Right hindlimb (tissue), 1 donor: Measurements from ENCODE around the gene UCP3.

Experiments used
- DNase-seq: peaks from one replicate; pipeline ENCODE4 v3.0.0-alpha.2; 2018

UCP3 gene

DNA sequence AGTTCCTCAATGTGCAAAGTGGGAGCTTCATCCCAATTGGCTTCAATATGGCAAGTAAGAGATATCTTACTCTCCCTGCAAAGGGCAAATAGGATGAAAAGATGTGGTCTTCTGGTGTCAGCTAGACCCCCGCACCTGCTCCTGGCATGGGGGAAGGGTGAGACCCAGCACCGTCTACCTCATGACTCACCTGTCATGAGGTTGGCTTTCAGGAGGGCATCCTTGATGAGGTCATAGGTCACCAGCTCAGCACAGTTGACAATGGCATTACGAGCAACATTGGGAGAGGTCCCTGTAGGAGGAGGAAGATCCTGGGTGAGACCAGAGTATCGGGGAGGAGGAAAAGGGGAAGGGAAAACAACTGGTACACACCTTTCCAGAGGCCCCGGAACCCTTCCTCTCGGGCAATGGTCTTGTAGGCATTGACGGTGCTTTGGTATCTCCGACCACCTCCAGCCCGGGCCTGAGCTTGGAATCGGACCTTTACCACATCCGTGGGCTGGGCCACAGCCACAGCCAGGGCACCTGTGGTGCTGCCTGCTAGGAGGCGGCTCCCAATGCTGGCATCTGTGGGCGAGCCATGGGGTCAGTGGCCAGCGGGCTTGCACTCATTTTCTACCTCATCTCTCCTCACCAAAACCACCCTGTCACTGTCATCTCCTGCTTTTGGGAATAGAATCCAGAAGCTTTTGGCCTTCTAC, 32.3 kb downstream of the UCP3 start:
- DNase-seq = no peak

DNA sequence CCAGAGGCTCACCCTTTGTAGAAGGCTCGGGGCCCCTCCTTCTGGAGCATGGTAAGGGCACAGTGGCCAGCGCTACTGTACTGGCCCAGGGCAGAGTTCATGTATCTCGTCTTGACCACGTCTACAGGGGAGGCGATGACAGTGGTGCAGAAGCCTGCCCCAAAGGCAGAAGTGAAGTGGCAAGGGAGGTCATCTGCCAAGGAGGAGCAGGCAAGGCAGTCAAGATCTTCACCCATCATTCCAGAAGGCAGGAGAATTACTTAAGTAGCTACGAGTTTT, 33.5 kb downstream of the UCP3 start:
- DNase-seq = no peak

DNA sequence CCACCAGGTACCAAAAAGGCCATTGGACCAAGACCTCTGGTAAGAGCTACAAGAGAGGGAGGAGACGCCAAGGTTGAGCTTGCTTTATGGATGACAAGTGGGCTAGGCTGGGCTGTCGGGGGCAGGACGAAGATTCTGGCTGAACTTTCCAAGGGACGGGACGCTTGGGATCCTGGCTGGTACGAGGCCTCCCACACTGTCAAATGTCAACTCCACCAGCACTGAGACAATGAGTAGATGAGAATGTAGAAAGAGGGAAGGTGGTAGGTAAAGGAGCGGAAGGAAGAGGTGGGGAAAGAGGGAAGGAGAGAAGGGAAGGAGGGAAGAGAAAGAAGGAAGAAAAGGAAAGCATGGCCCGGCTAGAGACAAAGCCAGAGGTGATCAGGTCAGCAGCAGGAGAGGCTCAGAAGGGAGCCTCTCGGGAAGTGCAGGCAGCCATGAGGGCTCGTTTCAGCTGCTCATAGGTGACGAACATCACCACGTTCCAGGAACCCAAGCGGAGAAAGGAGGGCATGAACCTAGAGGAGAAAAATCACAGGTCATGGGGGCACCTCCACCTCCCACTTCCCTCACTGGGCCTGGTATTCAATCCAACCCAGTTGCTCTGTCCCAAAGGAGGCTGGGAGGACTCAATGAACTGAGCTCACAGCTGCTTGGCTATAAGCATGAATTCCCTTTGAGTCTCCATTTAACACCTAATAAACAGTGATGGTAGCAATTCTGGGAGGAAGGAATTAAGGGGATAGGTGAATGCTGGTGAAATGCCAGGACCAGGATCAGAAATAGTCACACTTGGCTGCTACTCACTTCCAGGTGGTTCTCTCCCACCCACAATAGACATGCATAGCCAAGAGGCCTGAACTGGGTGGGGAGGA, 34.0 kb downstream of the UCP3 start:
- DNase-seq = no peak

DNA sequence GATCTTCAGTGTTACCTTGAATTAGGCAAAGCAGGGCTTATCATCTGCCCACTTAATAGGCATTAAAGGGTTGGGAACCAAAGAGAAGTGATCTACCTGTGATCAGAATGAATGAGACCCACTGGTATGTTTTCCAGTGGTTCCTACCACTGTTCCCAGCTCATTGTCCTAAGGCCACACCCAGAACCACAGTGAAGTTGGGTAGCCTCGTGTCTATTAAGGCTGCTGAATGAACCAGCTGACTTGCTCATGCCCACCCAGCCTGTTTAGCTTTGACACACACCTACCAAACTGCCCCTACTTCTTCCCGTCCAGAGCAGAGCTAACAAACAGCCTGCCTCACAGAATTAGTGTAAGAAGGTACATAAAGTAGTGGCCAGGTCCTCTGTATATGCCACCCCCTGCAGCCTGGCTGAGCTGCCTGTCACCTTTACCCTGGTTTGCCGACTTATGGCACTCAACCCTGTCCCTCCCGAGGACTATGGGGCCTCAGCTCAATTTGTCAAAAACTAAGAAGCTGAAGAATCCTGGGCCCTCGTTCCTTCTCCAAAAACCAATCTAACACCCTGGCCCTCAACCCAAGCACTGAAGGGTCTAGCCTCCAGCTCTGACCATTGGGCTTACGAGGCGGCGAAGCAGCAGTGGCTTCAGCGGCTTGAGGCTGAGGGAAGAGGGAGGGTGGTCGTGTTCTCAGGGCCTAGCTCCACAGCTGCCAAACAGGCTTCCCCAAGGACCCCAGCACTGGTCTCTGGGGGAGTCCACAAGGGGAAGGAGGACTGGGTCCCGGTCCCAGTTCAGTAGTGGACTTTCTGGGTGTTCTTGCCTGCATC, 36.0 kb downstream of the UCP3 start:
- no peak for DNase-seq

DNA sequence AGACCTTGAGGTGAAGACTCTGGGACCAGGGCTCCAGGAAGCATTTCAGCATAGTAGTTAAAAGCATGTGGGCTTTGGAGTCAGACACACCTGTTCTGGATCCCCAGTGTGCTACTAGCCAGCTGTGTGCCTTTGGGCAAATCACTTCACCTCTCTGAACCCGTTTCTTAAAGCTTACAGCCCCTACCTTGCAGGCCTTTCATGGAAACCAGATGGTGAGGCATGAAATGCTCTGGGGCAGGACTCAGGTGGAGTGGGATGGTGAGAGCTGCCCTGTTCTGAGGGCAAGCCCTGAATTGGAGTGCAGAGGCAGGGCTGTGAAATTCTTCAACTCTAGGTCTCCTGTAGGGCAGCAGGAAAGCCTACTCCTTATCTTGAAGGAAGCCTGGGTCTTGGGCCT, 36.7 kb downstream of the UCP3 start:
- DNase-seq = no peak

DNA sequence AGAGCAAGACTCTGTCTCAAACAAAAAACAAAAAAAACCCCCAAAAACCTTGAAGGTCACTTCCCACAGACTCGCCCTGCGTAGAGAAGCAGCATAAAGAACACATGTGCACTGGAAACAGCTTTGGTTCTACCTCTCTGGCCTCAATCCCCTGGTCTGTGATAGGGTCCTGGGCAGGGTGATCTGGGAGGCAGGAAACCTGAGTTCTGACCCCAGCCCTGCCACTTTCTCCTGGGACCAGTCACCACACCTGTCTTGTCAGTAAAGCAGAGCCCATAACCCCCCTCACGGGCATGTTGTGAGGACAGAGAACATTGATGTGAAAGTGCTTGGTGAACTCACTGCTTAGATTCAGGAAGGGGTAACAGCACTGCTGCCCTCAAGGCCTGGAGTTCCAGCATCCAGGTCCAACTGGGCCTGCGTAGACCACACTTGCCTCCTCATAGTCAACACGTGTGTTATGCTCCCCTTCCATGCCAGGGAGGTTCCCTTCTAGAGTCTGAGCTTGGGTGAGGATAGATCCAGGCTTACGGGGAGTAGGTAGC, 37.6 kb downstream of the UCP3 start:
- no peak for DNase-seq

DNA sequence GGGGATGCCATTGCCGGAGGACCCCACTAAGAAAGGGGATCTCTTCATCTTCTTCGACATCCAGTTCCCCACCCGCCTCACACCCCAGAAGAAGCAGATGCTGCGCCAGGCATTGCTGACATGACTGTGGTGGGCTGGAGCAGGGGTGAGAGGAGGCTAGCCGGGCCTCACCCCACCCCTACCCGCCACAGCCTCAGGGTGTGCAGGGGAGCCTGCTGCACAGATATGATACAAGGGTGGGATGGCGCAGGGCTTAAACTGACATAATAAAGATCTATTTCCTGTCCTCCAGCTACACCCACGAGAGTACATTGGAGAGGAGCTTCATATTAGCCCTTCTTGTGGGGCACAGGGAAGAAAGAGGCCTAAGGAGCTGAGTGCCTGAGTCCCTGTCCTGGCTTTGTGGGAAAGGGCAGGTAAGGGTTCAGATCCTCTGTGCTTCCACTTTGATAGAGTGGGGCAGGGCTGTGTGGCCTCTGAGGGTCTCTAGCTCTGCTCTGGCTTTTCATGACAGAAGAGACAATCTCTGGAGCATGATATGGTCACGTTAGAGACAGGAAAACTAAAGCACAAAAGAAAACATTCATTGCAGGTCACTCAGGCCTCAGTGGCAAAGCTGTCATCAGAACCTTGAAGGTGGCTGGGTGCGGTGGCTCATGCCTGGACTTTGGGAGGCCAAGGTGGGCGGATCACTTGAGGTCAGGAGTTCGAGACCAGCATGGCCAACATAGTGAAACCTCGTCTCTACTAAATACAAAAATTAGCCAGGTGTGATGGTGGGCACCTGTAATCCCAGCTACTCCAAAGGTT, 38.7 kb downstream of the UCP3 start:
- DNase-seq = no peak

DNA sequence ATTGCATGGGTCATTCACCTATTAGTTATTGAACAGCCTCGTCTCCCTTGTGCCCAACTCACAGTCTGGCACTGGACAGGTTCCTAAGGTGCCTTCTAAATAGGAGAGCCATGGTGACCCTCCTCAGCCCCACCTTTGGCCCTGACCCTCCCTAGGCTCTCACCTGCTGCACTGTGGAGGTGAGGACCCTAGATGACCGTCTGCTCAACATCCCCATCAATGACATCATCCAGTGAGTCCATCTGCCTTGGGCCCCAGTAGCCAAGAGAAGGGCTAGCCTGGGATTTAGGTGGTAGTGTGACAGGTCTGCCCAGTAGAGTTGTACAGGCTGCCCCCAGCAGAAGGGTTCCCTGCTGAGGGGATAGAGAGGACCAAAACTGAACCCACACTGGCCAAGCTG, 39.8 kb downstream of the UCP3 start:
- no peak for DNase-seq

DNA sequence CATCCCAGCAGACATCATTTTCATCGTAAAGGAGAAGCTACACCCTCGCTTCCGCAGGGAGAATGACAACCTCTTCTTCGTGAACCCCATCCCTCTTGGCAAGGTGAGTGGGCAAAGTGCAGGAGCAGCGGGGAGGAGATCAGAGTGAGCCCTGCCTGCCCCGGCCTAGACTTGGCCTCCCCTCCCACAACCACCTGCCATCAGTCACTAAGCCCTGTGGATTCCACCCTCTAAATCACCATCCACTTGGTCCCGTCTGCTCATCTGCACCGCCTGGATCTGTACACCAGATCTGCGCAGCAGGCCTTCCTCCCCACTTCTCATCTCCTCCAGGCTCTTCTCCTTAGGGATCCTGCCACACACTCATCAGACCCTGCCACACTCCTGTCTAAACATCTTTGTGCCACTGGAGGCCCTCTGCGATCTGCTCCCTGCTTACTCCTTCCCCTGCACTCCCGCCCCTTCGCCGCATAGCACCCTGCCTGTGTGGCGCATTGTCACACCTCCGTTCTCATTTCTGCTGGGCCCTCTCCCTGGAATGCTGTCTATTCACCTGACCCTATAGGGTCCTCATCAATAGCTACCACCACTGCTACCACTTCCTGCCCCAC, 40.4 kb downstream of the UCP3 start:
- DNase-seq = no peak

DNA sequence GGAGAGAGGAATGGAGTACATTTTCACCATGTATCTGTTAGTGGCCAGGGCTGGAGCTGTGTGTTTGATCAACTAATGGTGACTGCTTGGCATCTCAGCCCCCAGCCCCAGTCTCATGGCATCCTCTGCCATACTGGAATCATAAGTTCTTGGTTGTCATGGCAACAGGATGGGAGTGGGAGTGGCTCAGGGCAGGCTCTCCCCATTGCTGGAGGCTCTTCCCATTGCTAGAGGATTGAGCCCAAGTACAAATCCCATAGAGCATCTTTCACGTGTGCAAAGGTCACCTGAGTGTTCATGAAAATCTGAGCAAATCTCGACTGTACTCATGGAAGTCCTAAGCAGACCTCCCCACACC, 43.1 kb downstream of the UCP3 start:
- DNase-seq = no peak

DNA sequence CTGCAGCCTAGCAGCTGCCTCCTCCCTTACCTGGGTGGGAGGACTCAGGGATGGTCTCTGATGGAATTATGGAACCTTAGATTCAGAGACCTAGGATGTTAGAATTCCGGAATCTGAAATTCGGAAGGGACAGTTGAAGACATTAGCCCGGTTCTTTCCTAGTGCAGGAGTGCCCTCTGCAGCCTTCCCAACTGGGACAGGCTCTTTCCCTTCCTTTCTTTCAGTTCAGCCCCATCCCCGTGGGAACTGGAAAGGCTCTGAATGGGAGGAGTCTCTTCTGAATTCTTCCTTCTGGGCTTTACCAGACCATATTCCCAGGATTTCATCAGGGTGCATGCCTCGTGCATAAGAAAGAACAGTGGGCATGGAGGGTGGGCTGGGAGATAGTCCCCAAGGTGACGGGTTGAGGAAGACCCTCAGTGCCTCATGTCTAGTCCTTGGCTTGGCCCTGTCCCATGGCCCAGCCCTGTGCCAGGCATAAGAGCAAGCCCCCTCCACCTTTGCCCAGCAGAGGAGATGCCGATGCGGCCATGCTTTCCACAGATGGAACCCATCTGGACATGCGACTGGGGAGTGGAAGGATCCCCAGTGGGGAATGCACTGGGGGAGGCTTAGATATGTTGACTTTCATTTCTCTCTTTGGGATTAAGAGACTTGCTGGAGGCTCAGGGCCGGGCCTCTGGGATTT, 43.7 kb downstream of the UCP3 start:
- no peak for DNase-seq

DNA sequence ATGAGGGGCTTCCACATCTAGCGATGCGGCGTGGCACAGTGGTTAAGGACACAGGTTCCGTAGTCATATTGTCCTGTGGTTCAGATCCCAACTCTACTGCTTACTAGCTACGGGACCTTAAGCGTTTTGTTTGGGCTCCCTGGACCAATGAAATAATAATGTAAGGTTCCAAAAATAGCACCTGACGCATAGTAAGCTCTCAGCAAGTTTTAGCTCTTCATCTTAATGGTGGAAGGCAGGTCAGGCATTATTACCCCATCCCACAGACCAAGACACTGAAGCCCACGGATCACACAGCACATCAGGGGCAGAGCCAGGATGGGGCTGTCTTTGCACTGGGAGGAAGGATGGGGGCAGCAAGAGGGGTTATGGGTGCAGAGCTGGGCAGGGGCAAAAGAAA, 45.0 kb downstream of the UCP3 start:
- DNase-seq = no peak

DNA sequence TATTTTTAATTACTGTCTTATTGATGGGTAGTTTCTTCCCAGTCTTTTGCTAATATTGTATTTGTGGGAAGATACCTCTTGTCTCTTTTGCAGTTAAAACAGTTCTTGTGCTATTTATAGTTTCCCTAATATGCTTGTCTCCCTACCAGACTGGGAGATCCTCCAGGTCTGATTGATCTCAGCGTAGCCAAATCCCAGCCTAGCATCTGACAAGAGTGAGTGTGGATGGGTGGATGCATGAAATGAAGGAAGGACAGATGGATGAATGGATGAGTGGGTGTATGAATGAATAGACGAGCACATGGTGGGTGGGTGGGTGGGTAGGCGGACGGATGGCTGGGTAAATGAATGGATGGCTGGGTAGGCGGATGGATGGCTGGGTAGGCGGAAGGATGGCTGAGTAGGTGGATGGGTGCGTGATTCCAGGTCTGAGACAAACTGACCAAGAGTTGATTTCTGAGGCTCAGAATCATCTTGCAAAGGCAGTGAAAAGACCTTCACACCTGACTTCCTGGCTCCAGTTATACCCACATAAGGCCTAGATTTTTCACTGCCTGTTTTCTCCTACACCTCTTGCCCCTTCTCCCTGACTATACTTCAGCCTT, 46.7 kb downstream of the UCP3 start:
- DNase-seq = no peak

DNA sequence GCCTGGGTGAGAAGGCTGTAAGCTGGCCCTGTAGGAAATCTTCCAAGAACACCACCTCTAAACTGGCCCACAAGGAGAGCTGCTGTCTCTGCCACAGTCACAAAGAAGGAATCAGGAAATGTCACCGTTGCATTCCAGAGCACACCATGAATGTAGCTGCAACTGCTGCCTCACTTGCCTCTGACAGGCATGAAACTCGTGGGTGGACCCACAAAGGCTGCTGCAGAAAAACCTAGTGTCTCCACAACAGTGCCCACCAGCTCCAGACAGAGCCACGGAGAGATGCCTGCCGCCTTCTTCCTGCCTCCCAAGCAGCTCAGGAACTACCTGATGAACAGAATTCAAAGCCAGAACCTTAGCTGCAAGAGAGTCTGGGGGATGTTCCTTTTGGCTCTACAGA, 47.6 kb downstream of the UCP3 start:
- DNase-seq = no peak

DNA sequence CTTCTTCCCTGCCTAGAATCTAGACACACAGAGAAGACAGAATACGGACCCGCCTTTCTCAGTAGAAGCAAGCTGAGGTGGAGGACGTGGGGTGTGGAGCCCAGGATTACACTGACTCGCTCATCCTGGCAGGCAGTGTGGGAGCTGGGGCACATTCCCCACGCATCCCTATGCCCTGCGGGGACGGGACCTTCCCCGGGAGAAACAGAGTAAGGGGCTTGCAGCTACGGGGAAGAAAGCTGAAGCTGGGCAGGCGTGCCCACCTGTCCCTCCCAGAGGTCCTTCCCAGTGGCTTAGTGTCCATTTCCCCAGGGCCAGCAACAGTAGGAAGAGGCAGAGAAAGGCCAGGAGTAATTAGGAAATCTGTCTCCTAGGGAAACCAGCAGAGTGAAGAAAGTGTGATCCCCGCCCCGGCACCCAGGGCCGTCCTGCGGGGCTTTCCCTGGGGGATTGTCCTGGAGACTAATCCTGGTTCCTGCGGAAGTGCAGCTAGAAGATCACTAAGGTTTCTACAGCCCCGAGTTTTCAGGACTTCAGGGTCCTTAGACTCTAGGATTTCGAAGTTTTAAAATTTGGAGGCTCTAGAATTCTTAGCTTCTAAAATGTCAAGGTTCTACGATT, 50.3 kb downstream of the UCP3 start:
- DNase-seq = no peak

DNA sequence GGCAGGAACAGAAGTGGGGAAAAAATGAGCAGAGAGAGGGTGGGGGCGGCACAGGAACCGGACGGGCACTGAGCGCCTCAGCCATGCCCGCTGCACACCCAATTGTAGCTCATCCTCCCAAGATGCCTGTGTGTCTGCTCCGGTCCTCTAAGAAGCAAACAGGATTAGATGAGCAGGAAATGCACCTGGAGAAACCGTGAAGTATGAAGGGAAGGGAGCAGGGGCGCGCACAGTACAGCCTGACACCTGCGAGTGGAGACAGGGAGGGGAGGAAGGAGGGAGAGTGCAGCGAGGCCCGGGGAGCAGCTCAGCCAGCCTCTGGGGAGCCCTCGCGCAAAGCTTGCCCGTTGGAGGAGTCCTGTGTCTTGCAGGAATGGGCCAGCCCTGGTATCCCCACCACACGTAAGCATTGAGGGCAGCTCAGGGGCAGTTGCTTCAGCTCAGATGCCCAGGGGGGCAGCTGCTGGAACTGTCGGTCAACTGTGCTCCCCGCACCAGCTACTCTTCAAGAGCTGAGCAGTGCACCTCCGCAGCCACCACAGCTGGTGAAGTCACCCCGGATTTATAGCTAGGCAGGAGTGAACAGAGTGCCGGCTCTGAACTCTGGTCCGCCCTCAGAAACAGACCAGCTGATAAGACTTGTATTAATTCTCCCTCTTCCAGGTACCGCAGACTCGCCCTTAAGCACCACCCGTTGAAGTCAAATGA, 51.1 kb downstream of the UCP3 start:
- DNase-seq = no peak

DNA sequence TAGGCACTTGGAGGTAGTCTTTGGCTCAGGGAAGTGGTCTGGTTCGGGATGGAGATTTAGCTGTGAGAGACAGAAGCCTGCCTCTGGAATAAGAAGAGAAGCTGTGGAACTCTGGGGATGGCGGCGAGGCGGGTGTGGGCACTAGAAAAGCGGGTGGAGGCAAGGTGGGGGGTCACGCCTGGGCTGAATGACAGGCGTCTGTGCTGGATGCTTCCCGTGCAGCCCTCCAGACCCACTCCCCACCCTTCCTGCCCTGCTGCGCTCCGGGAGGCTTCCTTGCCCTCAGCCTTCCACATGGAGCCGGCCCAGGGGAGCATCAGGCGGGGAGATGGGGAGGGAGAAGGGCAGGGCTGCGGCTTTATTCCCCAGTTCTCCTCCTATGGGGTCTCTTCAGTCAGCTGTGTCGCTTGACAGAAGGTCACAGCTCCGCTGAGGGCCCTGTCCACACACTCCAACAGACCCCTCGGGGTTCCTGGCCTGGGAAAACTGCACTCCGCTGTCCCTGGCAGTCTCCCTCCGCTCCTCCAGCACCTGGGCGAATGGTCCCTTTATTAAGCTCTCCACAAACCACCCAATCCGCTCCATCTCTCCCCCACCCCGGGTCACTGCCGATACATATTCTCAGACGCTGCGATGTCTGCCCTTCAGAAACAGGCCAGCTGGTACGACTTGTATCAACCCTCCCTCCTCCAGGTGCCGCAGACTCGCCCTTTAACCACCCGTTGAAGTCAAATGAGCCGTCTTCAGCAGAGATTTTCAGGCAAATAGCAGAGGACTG, 51.8 kb downstream of the UCP3 start:
- no peak for DNase-seq

DNA sequence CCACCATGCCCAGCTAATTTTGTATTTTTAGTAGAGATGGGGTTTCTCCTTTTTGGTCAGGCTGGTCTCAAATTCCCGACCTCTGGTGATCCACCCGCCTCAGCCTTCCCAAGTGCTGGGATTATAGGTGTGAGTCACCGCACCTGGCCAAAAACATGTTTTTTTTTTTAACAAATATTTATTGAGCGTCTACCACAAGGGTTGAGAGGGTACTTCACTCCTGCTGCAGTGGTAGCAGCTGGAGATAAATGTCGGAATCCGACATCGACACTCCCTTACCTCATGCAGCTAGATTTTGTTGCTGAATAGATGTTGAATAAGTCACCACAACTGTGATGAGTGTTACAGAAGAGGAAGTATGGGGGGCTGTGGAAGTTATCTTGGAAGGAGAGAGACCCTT, 57.1 kb downstream of the UCP3 start:
- no peak for DNase-seq
